H9 (cell line): ENCODE data around the gene TLE5. TPM values are rescaled to one million over a fixed set of nuclear protein-coding genes. Genes with fewer than 3 reads are reported as not detected.
A peak's percentile ranks its signal among the peaks of the same experiment; 100 is the strongest.

ENCODE experiments used
- DNase-seq: peaks from one replicate; pipeline ENCODE4 v3.0.0-alpha.2; 2017
- H2AFZ ChIP-seq: one replicate; pipeline ENCODE4 v1.6.1; 2013; ENCODE audit warnings: mild to moderate bottlenecking, low read length, control low read depth, moderate library complexity
- H2AK5ac ChIP-seq: 2 replicates; pipeline ENCODE4 v1.6.1; 2013; ENCODE audit warnings: low read length, control low read depth, mixed read lengths; ENCODE audit not compliant: insufficient read length
- H2BK120ac ChIP-seq: one replicate; pipeline ENCODE4 v1.6.1; 2013; ENCODE audit warnings: low read depth, mild to moderate bottlenecking, low read length, control low read depth, inconsistent platforms; ENCODE audit not compliant: poor library complexity, severe bottlenecking
- H2BK12ac ChIP-seq: 2 replicates; pipeline ENCODE4 v1.6.1; 2013; ENCODE audit warnings: low read length, control low read depth, mixed read lengths, low read depth; ENCODE audit not compliant: insufficient read length
- H2BK15ac ChIP-seq: 2 replicates; pipeline ENCODE4 v1.6.1; 2013; ENCODE audit warnings: low read depth, low read length, control low read depth
- H2BK20ac ChIP-seq: one replicate; pipeline ENCODE4 v1.6.1; 2013; ENCODE audit warnings: low read depth, mild to moderate bottlenecking, low read length, control low read depth, inconsistent platforms; ENCODE audit not compliant: poor library complexity, severe bottlenecking
- H2BK5ac ChIP-seq: 2 replicates; pipeline ENCODE4 v1.6.1; 2013; ENCODE audit warnings: low read length, control low read depth, mixed read lengths; ENCODE audit not compliant: insufficient read length
- H3K14ac ChIP-seq: 2 replicates; pipeline ENCODE4 v1.6.1; 2013; ENCODE audit warnings: low read length, control low read depth; ENCODE audit not compliant: insufficient read depth
- H3K18ac ChIP-seq: 2 replicates; pipeline ENCODE4 v1.6.1; 2013; ENCODE audit warnings: low read depth, mild to moderate bottlenecking, mixed read lengths, low read length, control low read depth; ENCODE audit not compliant: insufficient read length
- H3K23ac ChIP-seq: 2 replicates; pipeline ENCODE4 v1.6.1; 2013; ENCODE audit warnings: low read length, control low read depth, mixed read lengths, low read depth; ENCODE audit not compliant: insufficient read length
- H3K23me2 ChIP-seq: 2 replicates; pipeline ENCODE4 v1.6.1; 2013; ENCODE audit warnings: low read depth, mild to moderate bottlenecking, mixed read lengths, low read length, control low read depth; ENCODE audit not compliant: insufficient read length, poor library complexity, severe bottlenecking
- H3K27ac ChIP-seq: 2 replicates; pipeline ENCODE4 v1.5.1; 2013; ENCODE audit warnings: low read length, control low read depth, mixed read lengths, low read depth; ENCODE audit not compliant: insufficient read length
- H3K27me3 ChIP-seq: 2 replicates; pipeline ENCODE4 v1.6.1; 2013; ENCODE audit warnings: low read length, control low read depth, inconsistent platforms; ENCODE audit not compliant: insufficient read depth
- H3K4ac ChIP-seq: 2 replicates; pipeline ENCODE4 v1.6.1; 2013; ENCODE audit warnings: low read depth, mild to moderate bottlenecking, control low read depth, inconsistent platforms, low read length, moderate library complexity
- H3K4me1 ChIP-seq: 2 replicates; pipeline ENCODE4 v1.6.1; 2013; ENCODE audit warnings: low read length, control low read depth, inconsistent platforms; ENCODE audit not compliant: insufficient read depth
- H3K4me2 ChIP-seq: 2 replicates; pipeline ENCODE4 v1.6.1; 2013; ENCODE audit warnings: low read length, control low read depth, mixed read lengths; ENCODE audit not compliant: insufficient read length, insufficient read depth
- H3K56ac ChIP-seq: 2 replicates; pipeline ENCODE4 v1.6.1; 2013; ENCODE audit warnings: low read depth, mild to moderate bottlenecking, mixed read lengths, low read length, control low read depth; ENCODE audit not compliant: insufficient read length
- H3K79me1 ChIP-seq: 2 replicates; pipeline ENCODE4 v1.6.1; 2013; ENCODE audit warnings: low read depth, mild to moderate bottlenecking, moderate library complexity, low read length, control low read depth, inconsistent platforms; ENCODE audit not compliant: insufficient read depth, poor library complexity, severe bottlenecking
- H3K79me2 ChIP-seq: 2 replicates; pipeline ENCODE4 v1.6.1; 2013; ENCODE audit warnings: low read length, control low read depth, inconsistent platforms; ENCODE audit not compliant: insufficient read depth
- H3K9ac ChIP-seq: 2 replicates; pipeline ENCODE4 v1.6.1; 2013; ENCODE audit warnings: low read length, control low read depth, mixed read lengths; ENCODE audit not compliant: insufficient read length; ENCODE audit errors: extremely low read depth
- H3K9me3 ChIP-seq: one replicate; pipeline ENCODE4 v1.6.1; 2013; ENCODE audit warnings: low read depth, low read length, inconsistent platforms; ENCODE audit not compliant: control insufficient read depth
- H3T11ph ChIP-seq: one replicate; pipeline ENCODE4 v1.6.1; 2013; ENCODE audit warnings: mild to moderate bottlenecking, low read length, control low read depth, inconsistent platforms
- H4K20me1 ChIP-seq: one replicate; pipeline ENCODE4 v1.6.1; 2013; ENCODE audit not compliant: control insufficient read depth, insufficient read length, insufficient read depth
- H4K5ac ChIP-seq: 2 replicates; pipeline ENCODE4 v1.6.1; 2013; ENCODE audit warnings: low read depth, mild to moderate bottlenecking, mixed read lengths, low read length, control low read depth; ENCODE audit not compliant: insufficient read length
- H4K8ac ChIP-seq: replicated peaks from 2 replicates; pipeline ENCODE4 v1.6.1; 2013; ENCODE audit warnings: low read length, control low read depth, mixed read lengths, low read depth; ENCODE audit not compliant: insufficient read length
- H4K91ac ChIP-seq: 2 replicates; pipeline ENCODE4 v1.6.1; 2013; ENCODE audit warnings: low read depth, mild to moderate bottlenecking, moderate library complexity, mixed read lengths, low read length, control low read depth; ENCODE audit not compliant: insufficient read length
- H3K27ac Mint-ChIP-seq, 3 experiments: 2 replicates in 2 of 3; 3 replicates in 1 of 3; pipeline ENCODE4 v1.8.0; 2020 to 2021; ENCODE audit warnings: mixed read lengths in 3 of 3, mild to moderate bottlenecking in 1 of 3, moderate library complexity in 1 of 3
- H3K27me3 Mint-ChIP-seq: 2 replicates; pipeline ENCODE4 v1.8.0; 2021; ENCODE audit warnings: low read depth, mild to moderate bottlenecking, moderate library complexity, mixed read lengths
- H3K36me3 Mint-ChIP-seq, 3 experiments: 2 replicates in 2 of 3; 3 replicates in 1 of 3; pipeline ENCODE4 v1.8.0; 2020 to 2021; ENCODE audit warnings: low read depth in 3 of 3, mixed read lengths in 3 of 3; ENCODE audit not compliant: insufficient read depth in 1 of 3
- H3K4me1 Mint-ChIP-seq, 2 experiments: 2 replicates each; pipeline ENCODE4 v1.8.0; 2020; ENCODE audit warnings: mixed read lengths in 2 of 2
- H3K4me3 Mint-ChIP-seq, 2 experiments: 2 replicates in 1 of 2; 3 replicates in 1 of 2; pipeline ENCODE4 v1.8.0; 2020 to 2021; ENCODE audit warnings: mild to moderate bottlenecking in 2 of 2, mixed read lengths in 2 of 2, moderate library complexity in 1 of 2
- H3K9me3 Mint-ChIP-seq, 2 experiments: 2 replicates in 1 of 2; 3 replicates in 1 of 2; pipeline ENCODE4 v1.8.0; 2020; ENCODE audit warnings: mild to moderate bottlenecking in 2 of 2, mixed read lengths in 2 of 2, moderate library complexity in 1 of 2
- CTCF ChIP-seq: fragments of 200-600 bp; sonication (generic); conservative IDR thresholded peaks from 3 replicates; pipeline ENCODE4 v1.8.0; 2021; ENCODE audit warnings: antibody characterized with exemption, mild to moderate bottlenecking
- WGBS: extraction: QIAGEN DNeasy Blood & Tissue Kit; methylation state at CpG from one replicate; pipeline ENCODE4 v1.1.7; 2013; ENCODE audit warnings: missing lambda C conversion rate, low lambda C conversion rate, mixed read lengths; ENCODE audit not compliant: insufficient read length; ENCODE audit errors: extremely low coverage; 5-methylcytosine and 5-hydroxymethylcytosine counted together
- total RNA-seq: library from RNA; stranded (reverse); gene quantifications from 2 replicates; pipeline ENCODE4 v1.2.1, GENCODE V29; 2021

TLE5 gene
- total RNA-seq, 1 experiment from 2014 or later, result 221 TPM

- H2BK15ac ChIP-seq, result no peak overlapping the region
- no peak overlapping the region for H3K9ac ChIP-seq
- H3K79me2 ChIP-seq, result 0 out of 2 replicates have a peak, but pooled peaks cover 2% of the 10 kb centered on the region
- H2BK12ac ChIP-seq, result no peak overlapping the region
- H3K4me1 ChIP-seq, result no peaks in the 10 kb centered on the region; the same call in 1 of the 2 replicates
- no peaks in the 10 kb centered on the region for H3K9me3 ChIP-seq
- H4K8ac ChIP-seq, result no peak overlapping the region
- no peak overlapping the region for H2BK5ac ChIP-seq
- no peak overlapping the region for H3K27ac ChIP-seq
- H3K14ac ChIP-seq, result no peak overlapping the region
- Mint-ChIP-seq H3K4me3 (no peak overlapping the region; a peak in 1 of 5 replicates), H3K27me3 (no peaks in the 10 kb centered on the region), H3K9me3 (no peaks in the 10 kb centered on the region; a peak in 1 of 5 replicates), H3K27ac (peak overlapping the region in 1 of 3 experiments; percentile 64; a peak in 1 of 7 replicates), H3K36me3 (peaks cover 13 to 49% (median 39%) of the 10 kb centered on the region in 3 experiments; a peak in 6 of 7 replicates), H3K4me1 (peaks cover 17 to 58% of the 10 kb centered on the region in 2 experiments)
- no peak overlapping the region for H2BK20ac ChIP-seq
- no peak overlapping the region for H4K91ac ChIP-seq
- no peaks in the 10 kb centered on the region for H4K20me1 ChIP-seq
- no peak overlapping the region for H3K4me2 ChIP-seq
- H3K56ac ChIP-seq, result no peak overlapping the region
- no peaks in the 10 kb centered on the region for H3K79me1 ChIP-seq
- H3K27me3 ChIP-seq, result no peaks in the 10 kb centered on the region
- H2AK5ac ChIP-seq, result no peak overlapping the region
- no peak for TF ChIP-seq CTCF
- no peak overlapping the region for H3T11ph ChIP-seq
- WGBS, result no CpG with 5 or more reads among the region's 20 CpGs
- H3K4ac ChIP-seq, result no peak overlapping the region
- H2BK120ac ChIP-seq, result no peak overlapping the region
- H3K18ac ChIP-seq, result no peak overlapping the region
- H3K23ac ChIP-seq, result no peak overlapping the region
- H4K5ac ChIP-seq, result no peak overlapping the region
- H2AFZ ChIP-seq, result no peak overlapping the region
- no peak for DNase-seq
- H3K23me2 ChIP-seq, result no peaks in the 10 kb centered on the region
These were observed 7.1 kb downstream of the TLE5 start for GRCh38 chr19:3054972-3055740.
